ENCODE results near the gene GZMM. TPM values are rescaled to one million over a fixed set of nuclear protein-coding genes. Genes with fewer than 3 reads are reported as not detected.

The GZMM gene
- total RNA-seq, 2 donors from 2014 or later, result 0.54 TPM; not detected in 1

DNA sequence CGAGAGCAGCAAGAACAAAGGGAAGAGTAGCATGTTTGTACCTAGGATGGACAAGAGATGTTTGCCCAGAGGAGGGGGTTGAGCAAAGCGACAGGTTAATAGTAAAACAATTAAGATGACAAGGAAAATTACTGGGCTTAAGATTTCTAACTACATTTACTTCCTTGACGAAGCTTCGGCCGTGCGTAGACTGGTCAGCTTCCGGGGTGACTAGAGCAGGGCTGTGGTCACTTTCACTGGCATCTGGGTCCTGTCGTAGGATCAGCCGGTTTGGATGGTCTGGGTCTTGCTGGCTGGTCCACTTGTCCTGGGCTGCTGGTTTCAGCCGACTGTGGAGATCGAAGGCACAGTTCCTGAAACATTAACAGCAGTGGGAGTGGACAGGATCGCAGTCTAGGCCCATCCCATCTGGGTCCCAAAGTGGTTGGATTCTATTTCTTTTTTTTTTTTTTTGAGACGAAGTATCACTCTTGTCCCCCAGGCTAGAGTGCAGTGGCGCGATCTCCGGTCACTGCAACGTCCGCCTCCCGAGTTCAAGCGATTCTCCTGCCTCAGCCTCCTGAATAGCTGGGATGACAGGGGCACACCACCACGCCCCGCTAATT lies 23.5 kb downstream of the GZMM start:
- no peaks in the 10 kb centered on the region for H3K9me3 ChIP-seq
- H3K36me3 ChIP-seq, result no peaks in the 10 kb centered on the region
- H3K4me3 ChIP-seq, result no peak overlapping the region
- DNase-seq (ENCODE audit: low spot score), result no peak
- TF ChIP-seq, protein P1, sequence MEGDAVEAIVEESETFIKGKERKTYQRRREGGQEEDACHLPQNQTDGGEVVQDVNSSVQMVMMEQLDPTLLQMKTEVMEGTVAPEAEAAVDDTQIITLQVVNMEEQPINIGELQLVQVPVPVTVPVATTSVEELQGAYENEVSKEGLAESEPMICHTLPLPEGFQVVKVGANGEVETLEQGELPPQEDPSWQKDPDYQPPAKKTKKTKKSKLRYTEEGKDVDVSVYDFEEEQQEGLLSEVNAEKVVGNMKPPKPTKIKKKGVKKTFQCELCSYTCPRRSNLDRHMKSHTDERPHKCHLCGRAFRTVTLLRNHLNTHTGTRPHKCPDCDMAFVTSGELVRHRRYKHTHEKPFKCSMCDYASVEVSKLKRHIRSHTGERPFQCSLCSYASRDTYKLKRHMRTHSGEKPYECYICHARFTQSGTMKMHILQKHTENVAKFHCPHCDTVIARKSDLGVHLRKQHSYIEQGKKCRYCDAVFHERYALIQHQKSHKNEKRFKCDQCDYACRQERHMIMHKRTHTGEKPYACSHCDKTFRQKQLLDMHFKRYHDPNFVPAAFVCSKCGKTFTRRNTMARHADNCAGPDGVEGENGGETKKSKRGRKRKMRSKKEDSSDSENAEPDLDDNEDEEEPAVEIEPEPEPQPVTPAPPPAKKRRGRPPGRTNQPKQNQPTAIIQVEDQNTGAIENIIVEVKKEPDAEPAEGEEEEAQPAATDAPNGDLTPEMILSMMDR (IDR thresholded peaks at IDR 0.05), result no peak
- no peak for ATAC-seq (ENCODE audit: insufficient number of reproducible peaks, low FRiP score, low read depth)
- no peak overlapping the region for H3K27ac ChIP-seq
- H3K27me3 ChIP-seq (replicated peaks; ENCODE audit: insufficient read depth), result no peaks in the 10 kb centered on the region
- H3K4me1 ChIP-seq (ENCODE audit: control insufficient read depth in 1 of 2, low read depth in 2 of 2), result peaks cover 0 to 8% of the 10 kb centered on the region in 2 donors

DNA sequence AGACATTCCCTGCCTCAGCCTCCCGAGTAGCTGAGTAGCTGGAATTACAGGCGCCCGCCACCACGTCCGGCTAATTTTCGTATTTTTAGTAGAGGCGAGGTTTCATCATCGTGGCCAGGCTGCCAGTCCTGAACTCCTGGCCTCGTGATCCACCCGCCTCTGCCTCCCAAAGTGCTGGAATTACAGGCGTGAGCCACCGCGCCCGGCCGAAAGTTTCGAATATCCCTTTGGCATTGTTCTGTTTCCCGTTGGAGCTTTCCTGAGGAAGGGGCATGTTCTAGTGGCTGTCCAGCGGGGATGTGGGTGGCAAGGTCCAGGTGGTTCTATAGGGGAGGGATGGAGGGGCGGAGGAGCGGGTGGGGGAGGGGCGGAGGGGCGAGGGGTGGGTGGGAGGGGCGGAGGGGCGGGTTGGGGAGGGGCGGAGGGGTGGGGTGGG lies 26.4 kb downstream of the GZMM start:
- no peak overlapping the region for H3K27ac ChIP-seq
- no peak for DNase-seq (ENCODE audit: low spot score)
- H3K36me3 ChIP-seq, result no peaks in the 10 kb centered on the region
- no peaks in the 10 kb centered on the region for H3K27me3 ChIP-seq (replicated peaks; ENCODE audit: insufficient read depth)
- H3K4me3 ChIP-seq, result no peak overlapping the region
- H3K4me1 ChIP-seq (ENCODE audit: control insufficient read depth in 1 of 2, low read depth in 2 of 2), result peaks cover 16 to 30% of the 10 kb centered on the region in 2 donors
- TF ChIP-seq, protein P1 (IDR thresholded peaks at IDR 0.05), result no peak
- no peak for ATAC-seq (ENCODE audit: insufficient number of reproducible peaks, low FRiP score, low read depth)
- no peaks in the 10 kb centered on the region for H3K9me3 ChIP-seq

GRCh38 chr19:570937-571565 lies 27.2 kb downstream of the GZMM start:
- H3K27me3 ChIP-seq (replicated peaks; ENCODE audit: insufficient read depth), result no peaks in the 10 kb centered on the region
- no peaks in the 10 kb centered on the region for H3K36me3 ChIP-seq
- H3K9me3 ChIP-seq, result no peaks in the 10 kb centered on the region
- TF ChIP-seq, protein P1 (IDR thresholded peaks at IDR 0.05), result no peak
- peaks cover 21 to 38% of the 10 kb centered on the region in 2 donors for H3K4me1 ChIP-seq (ENCODE audit: control insufficient read depth in 1 of 2, low read depth in 2 of 2)
- H3K4me3 ChIP-seq, result peak overlapping the region; percentile 96
- ATAC-seq (ENCODE audit: insufficient number of reproducible peaks, low FRiP score, low read depth) (no peak), DNase-seq (ENCODE audit: low spot score) (no peak)
- no peak overlapping the region for H3K27ac ChIP-seq

DNA sequence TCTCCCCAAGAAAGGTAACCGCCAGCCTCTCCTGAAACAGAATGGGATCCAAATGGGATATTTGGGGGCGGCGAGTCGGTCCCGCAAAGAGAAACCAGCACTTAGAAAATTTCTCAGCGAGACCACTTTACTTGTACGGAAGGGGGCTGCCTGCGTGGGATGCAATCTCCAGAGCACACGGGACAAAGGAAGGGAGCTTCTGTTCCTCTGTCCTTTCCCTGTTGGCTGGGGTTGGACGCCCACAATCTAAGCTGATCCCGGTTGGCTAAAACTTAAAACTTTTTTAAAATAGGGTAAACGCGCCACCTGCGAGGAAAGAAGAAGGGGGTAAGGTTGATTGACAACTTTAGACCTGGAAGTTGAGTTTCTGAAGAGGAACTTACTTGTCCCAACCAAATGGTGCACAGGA lies 27.7 kb downstream of the GZMM start:
- Histone ChIP-seq H3K27ac (peak overlapping the region in 1 of 2 donors; percentile 38), H3K4me3 (peak overlapping the region; percentile 96), H3K4me1 (ENCODE audit: control insufficient read depth in 1 of 2, low read depth in 2 of 2) (peaks cover 26 to 43% of the 10 kb centered on the region in 2 donors), H3K36me3 (no peaks in the 10 kb centered on the region), H3K27me3 (replicated peaks; ENCODE audit: insufficient read depth) (no peaks in the 10 kb centered on the region), H3K9me3 (no peaks in the 10 kb centered on the region)
- no peak for DNase-seq (ENCODE audit: low spot score)
- no peak for ATAC-seq (ENCODE audit: insufficient number of reproducible peaks, low FRiP score, low read depth)
- TF ChIP-seq, protein P1 (IDR thresholded peaks at IDR 0.05), result no peak

- Histone ChIP-seq H3K27me3 (replicated peaks; ENCODE audit: insufficient read depth) (no peaks in the 10 kb centered on the region), H3K9me3 (no peaks in the 10 kb centered on the region), H3K4me1 (ENCODE audit: control insufficient read depth in 1 of 2, low read depth in 2 of 2) (peaks cover 26 to 49% of the 10 kb centered on the region in 2 donors), H3K27ac (peak within 1 kb of the TSS; percentile 67 to 71), H3K4me3 (peak within 1 kb of the TSS; percentile 96), H3K36me3 (no peaks in the 10 kb centered on the region)
- peak; percentile 90 for DNase-seq (ENCODE audit: low spot score)
- ATAC-seq (ENCODE audit: insufficient number of reproducible peaks, low FRiP score, low read depth), result peak; percentile 86
- TF ChIP-seq, protein P1 (IDR thresholded peaks at IDR 0.05), result no peak
Observed at GRCh38 chr19:572140-572742, 28.4 kb downstream of the GZMM start, which contains the start of gene BSG. BSG (plus strand) TSS chr19:572596; CDS start chr19:572635, 39 bp downstream.
